ENCODE results near the gene TMEM178B.

The TMEM178B gene

DNA sequence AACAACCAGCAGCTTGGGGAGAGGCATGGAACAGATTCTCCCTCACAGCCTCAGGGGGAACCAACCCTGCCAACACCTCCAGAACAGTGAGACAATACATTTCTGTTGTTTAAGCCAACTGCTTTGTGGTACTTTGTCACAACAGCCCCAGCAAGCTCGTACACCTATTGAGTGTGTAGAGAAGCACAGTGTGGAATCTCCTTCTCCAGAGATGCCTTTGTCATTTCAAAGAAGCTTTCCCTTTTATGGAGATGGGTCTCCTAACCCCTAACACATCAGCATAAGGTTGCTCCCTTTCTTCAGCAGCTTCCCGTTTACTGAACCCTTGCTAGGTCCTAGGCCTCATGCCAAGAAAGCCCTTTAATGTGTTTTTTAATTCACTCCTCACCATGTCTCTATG, 416.6 kb downstream of the TMEM178B start:
- TF ChIP-seq CTCF (IDR thresholded peaks at IDR 0.05), result no peak
- Histone ChIP-seq H3K36me3 (no peaks in the 10 kb centered on the region), H3K4me1 (ENCODE audit: control insufficient read depth in 1 of 2, insufficient read depth in 1 of 2, low read depth in 1 of 2, low read length in 1 of 2) (no peaks in the 10 kb centered on the region), H3K27ac (no peak overlapping the region), H3K27me3 (peaks cover 19% of the 10 kb centered on the region), H3K4me3 (ENCODE audit: low read depth in 1 of 2, low read length in 1 of 2) (no peak overlapping the region), H3K9me3 (no peaks in the 10 kb centered on the region)

DNA sequence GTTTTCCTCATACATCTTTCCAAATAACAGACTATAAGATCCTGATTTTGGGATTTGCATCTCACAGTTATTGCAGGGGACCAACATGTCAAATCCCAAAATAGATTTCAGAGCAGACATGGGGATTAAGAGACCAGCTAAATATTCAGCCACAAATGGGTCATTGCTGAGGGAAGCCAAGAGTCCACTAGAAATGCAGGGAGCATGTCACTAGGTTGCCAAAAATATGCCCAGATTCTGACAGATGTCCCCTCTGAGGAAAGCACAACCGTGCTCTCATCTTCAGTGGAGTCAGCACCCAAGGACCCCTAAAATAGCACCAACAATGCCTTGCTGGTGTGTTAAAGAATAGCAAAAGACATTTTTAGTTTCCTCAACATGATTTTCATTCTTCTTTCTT, 421.2 kb downstream of the TMEM178B start:
- no peaks in the 10 kb centered on the region for H3K9me3 ChIP-seq
- no peak overlapping the region for H3K27ac ChIP-seq
- H3K4me3 ChIP-seq (ENCODE audit: low read depth in 1 of 2, low read length in 1 of 2), result no peak overlapping the region
- no peaks in the 10 kb centered on the region for H3K36me3 ChIP-seq
- H3K27me3 ChIP-seq, result peaks cover 30% of the 10 kb centered on the region
- no peaks in the 10 kb centered on the region for H3K4me1 ChIP-seq (ENCODE audit: control insufficient read depth in 1 of 2, insufficient read depth in 1 of 2, low read depth in 1 of 2, low read length in 1 of 2)
- no peak for TF ChIP-seq CTCF (IDR thresholded peaks at IDR 0.05)

DNA sequence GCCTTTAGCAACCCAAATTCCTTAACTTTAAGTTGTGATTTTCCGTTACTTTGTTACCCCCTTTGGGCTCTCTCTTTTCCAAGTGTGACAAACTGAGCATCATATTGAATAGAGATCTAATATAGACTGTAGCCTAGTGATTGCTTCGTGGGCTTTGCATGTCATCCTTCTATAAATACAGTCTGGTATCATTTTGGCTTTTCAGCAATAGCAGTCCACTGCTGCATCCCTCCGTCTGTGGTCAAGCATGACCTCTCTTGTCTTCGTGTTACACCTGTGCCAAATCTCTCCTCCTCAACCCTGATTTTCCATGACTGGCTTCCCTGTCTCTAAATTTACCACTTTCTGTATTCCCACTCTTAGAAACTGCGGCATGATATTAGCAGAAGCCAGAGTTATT, 423.5 kb downstream of the TMEM178B start:
- TF ChIP-seq CTCF (IDR thresholded peaks at IDR 0.05), result no peak
- Histone ChIP-seq H3K4me1 (ENCODE audit: control insufficient read depth in 1 of 2, insufficient read depth in 1 of 2, low read depth in 1 of 2, low read length in 1 of 2) (no peaks in the 10 kb centered on the region), H3K36me3 (no peaks in the 10 kb centered on the region)

DNA sequence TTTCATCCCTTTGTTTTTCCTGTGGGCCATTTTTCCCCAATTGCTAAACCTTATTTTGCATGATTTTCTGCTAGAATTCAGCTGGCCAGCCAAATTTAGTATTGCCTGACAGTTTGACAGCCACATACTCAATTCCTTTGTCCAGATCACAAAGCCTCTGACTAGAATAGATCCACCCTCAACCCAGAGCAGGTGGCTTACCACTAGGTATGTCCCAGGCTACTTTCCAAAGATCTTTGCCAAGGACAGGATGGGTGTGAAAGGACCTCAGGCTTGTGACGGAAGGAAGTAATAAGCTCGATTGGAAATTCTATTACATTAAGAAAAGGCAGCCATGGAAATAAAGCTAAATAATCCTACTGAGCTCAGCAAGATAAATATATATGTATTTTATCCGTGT, 426.7 kb downstream of the TMEM178B start:
- H3K9me3 ChIP-seq, result no peaks in the 10 kb centered on the region
- H3K27me3 ChIP-seq, result peaks cover 27% of the 10 kb centered on the region
- no peak for TF ChIP-seq CTCF (IDR thresholded peaks at IDR 0.05)
- no peaks in the 10 kb centered on the region for H3K36me3 ChIP-seq
- no peak overlapping the region for H3K27ac ChIP-seq
- H3K4me3 ChIP-seq (ENCODE audit: low read depth in 1 of 2, low read length in 1 of 2), result no peak overlapping the region
- H3K4me1 ChIP-seq (ENCODE audit: control insufficient read depth in 1 of 2, insufficient read depth in 1 of 2, low read depth in 1 of 2, low read length in 1 of 2), result no peaks in the 10 kb centered on the region

More for the DNA sequence above, 423.5 kb downstream of the TMEM178B start:
- no peaks in the 10 kb centered on the region for H3K9me3 ChIP-seq
- peaks cover 39% of the 10 kb centered on the region for H3K27me3 ChIP-seq
- H3K27ac ChIP-seq, result no peak overlapping the region
- H3K4me3 ChIP-seq (ENCODE audit: low read depth in 1 of 2, low read length in 1 of 2), result no peak overlapping the region

GRCh38 chr7:141501451-141501850, 427.6 kb downstream of the TMEM178B start:
- H3K27me3 ChIP-seq, result peaks cover 27% of the 10 kb centered on the region
- TF ChIP-seq CTCF (IDR thresholded peaks at IDR 0.05), result no peak

GRCh38 chr7:141511316-141511675, 437.4 kb downstream of the TMEM178B start:
- no peak for TF ChIP-seq CTCF (IDR thresholded peaks at IDR 0.05)
- no peaks in the 10 kb centered on the region for H3K36me3 ChIP-seq
- no peaks in the 10 kb centered on the region for H3K4me1 ChIP-seq (ENCODE audit: control insufficient read depth in 1 of 2, insufficient read depth in 1 of 2, low read depth in 1 of 2, low read length in 1 of 2)
- no peak overlapping the region for H3K27ac ChIP-seq
- H3K9me3 ChIP-seq, result no peaks in the 10 kb centered on the region
- H3K4me3 ChIP-seq (ENCODE audit: low read depth in 1 of 2, low read length in 1 of 2), result no peak overlapping the region
- H3K27me3 ChIP-seq, result peaks cover 75% of the 10 kb centered on the region

More at GRCh38 chr7:141501451-141501850, 427.6 kb downstream of the TMEM178B start:
- no peak overlapping the region for H3K27ac ChIP-seq
- no peaks in the 10 kb centered on the region for H3K9me3 ChIP-seq
- H3K36me3 ChIP-seq, result no peaks in the 10 kb centered on the region
- H3K4me3 ChIP-seq (ENCODE audit: low read depth in 1 of 2, low read length in 1 of 2), result no peak overlapping the region
- H3K4me1 ChIP-seq (ENCODE audit: control insufficient read depth in 1 of 2, insufficient read depth in 1 of 2, low read depth in 1 of 2, low read length in 1 of 2), result no peaks in the 10 kb centered on the region

Measured in neutrophil (primary cell).